ENCODE data around the gene NALF2. TPM values are rescaled to one million over a fixed set of nuclear protein-coding genes. Genes with fewer than 3 reads are reported as not detected.

NALF2 gene
- total RNA-seq, 4 donors from 2014 or later: 0.33 TPM; not detected in 3

GRCh38 chrX:69489625-69490024 lies 14.5 kb upstream of the NALF2 start:
- Histone ChIP-seq H3K36me3 (no peaks in the 10 kb centered on the region), H3K4me1 (no peaks in the 10 kb centered on the region), H3K27me3 (no peaks in the 10 kb centered on the region), H3K4me3 (no peak overlapping the region), H3K9me3 (no peaks in the 10 kb centered on the region), H3K27ac (no peak overlapping the region)
- DNase-seq (no peak), ATAC-seq (no peak)
- TF ChIP-seq POLR2A (IDR thresholded peaks at IDR 0.05): no peak
- TF ChIP-seq, protein P1, sequence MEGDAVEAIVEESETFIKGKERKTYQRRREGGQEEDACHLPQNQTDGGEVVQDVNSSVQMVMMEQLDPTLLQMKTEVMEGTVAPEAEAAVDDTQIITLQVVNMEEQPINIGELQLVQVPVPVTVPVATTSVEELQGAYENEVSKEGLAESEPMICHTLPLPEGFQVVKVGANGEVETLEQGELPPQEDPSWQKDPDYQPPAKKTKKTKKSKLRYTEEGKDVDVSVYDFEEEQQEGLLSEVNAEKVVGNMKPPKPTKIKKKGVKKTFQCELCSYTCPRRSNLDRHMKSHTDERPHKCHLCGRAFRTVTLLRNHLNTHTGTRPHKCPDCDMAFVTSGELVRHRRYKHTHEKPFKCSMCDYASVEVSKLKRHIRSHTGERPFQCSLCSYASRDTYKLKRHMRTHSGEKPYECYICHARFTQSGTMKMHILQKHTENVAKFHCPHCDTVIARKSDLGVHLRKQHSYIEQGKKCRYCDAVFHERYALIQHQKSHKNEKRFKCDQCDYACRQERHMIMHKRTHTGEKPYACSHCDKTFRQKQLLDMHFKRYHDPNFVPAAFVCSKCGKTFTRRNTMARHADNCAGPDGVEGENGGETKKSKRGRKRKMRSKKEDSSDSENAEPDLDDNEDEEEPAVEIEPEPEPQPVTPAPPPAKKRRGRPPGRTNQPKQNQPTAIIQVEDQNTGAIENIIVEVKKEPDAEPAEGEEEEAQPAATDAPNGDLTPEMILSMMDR (IDR thresholded peaks at IDR 0.05 in 4 of 5, conservative IDR thresholded peaks at IDR 0.05 in 1 of 5): no peak
- intact Hi-C loops (cut with DNase I; ENCODE audit: low total_unique reads) (no loop called here), in situ Hi-C loops (cut with MboI; ENCODE audit: low sequenced_read_pairs in 4 of 4) (loop anchor here in 1 of 4 donors (10.0 kb wide), 1 partner anchor 605 kb away; no protein-coding TSS in a partner anchor)

DNA sequence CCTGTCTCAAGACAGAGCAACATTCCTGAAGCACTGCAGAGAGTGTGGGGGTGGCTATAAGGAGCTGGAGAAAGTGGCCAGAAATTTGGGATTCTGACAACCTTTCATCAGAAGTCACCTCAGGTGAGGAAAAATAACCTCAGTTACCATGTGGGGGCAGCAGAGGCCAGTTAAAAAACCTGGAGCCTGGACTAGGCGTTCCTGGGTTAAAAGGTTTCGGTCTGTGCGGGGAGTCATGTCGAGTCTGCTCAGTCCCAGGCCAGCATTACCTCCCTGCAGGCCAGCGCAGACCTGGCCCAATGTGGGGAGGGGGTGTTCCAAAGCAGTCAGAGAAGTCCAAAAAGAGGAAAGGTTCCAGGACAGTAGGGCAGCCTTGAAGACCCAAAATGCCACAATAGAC lies 10.9 kb upstream of the NALF2 start:
- in situ Hi-C loops (cut with MboI; ENCODE audit: low sequenced_read_pairs in 4 of 4) (loop anchor here in 1 of 4 donors (10.0 kb wide), 1 partner anchor 602 kb away; no protein-coding TSS in a partner anchor), intact Hi-C loops (cut with DNase I; ENCODE audit: low total_unique reads) (loop anchor here (2.0 kb wide), 1 partner anchor 126 kb away; no protein-coding TSS in a partner anchor)
- Histone ChIP-seq H3K9me3 (no peaks in the 10 kb centered on the region), H3K27me3 (no peaks in the 10 kb centered on the region), H3K27ac (no peak overlapping the region), H3K36me3 (no peaks in the 10 kb centered on the region), H3K4me1 (no peaks in the 10 kb centered on the region), H3K4me3 (no peak overlapping the region)
- DNase-seq: no peak
- TF ChIP-seq POLR2A (IDR thresholded peaks at IDR 0.05): no peak
- TF ChIP-seq, protein P1 (IDR thresholded peaks at IDR 0.05 in 4 of 5, conservative IDR thresholded peaks at IDR 0.05 in 1 of 5): peak in 3 of 5 experiments; percentile 25 to 41 (median 41)
- no peak for ATAC-seq

DNA sequence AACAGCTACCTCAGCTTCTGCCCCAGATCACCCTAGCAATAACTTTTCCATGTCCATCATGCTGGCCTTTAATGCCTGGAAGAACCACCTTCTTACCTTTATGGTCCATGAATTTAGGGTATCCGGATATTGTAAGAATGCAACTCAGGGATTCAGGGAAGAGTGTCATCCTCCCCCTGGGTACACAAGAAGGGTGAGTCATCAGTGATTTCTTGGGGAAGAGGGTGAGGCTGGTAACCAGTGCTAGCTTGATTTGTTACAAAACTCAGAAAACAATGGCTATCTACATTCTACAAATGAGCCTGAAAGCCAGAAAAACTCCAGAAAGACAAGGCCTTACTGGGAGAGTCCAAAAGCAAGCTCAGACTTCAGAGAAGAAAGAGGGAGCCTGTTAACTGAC lies 10.4 kb upstream of the NALF2 start:
- Histone ChIP-seq H3K4me3 (no peak overlapping the region), H3K4me1 (no peaks in the 10 kb centered on the region), H3K27me3 (no peaks in the 10 kb centered on the region), H3K27ac (no peak overlapping the region), H3K36me3 (no peaks in the 10 kb centered on the region), H3K9me3 (no peaks in the 10 kb centered on the region)
- TF ChIP-seq, protein P1 (IDR thresholded peaks at IDR 0.05 in 4 of 5, conservative IDR thresholded peaks at IDR 0.05 in 1 of 5): no peak
- TF ChIP-seq POLR2A (IDR thresholded peaks at IDR 0.05): no peak
- no peak for ATAC-seq
- intact Hi-C loops (cut with DNase I; ENCODE audit: low total_unique reads): loop anchor here (2.0 kb wide), 1 partner anchor 125 kb away; no protein-coding TSS in a partner anchor
- in situ Hi-C loops (cut with MboI; ENCODE audit: low sequenced_read_pairs in 4 of 4): loop anchor here in 1 of 4 donors (10.0 kb wide), 1 partner anchor 601 kb away; no protein-coding TSS in a partner anchor
- no peak for DNase-seq

GRCh38 chrX:69496183-69496582 lies 7.9 kb upstream of the NALF2 start:
- intact Hi-C loops (cut with DNase I; ENCODE audit: low total_unique reads): no loop called here
- Histone ChIP-seq H3K36me3 (no peaks in the 10 kb centered on the region), H3K4me3 (no peak overlapping the region), H3K9me3 (no peaks in the 10 kb centered on the region), H3K27ac (no peak overlapping the region), H3K4me1 (no peaks in the 10 kb centered on the region), H3K27me3 (no peaks in the 10 kb centered on the region)
- in situ Hi-C loops (cut with MboI; ENCODE audit: low sequenced_read_pairs in 4 of 4): loop anchor here in 1 of 4 donors (10.0 kb wide), 1 partner anchor 599 kb away; no protein-coding TSS in a partner anchor
- no peak for TF ChIP-seq POLR2A (IDR thresholded peaks at IDR 0.05)
- TF ChIP-seq, protein P1 (IDR thresholded peaks at IDR 0.05 in 4 of 5, conservative IDR thresholded peaks at IDR 0.05 in 1 of 5): no peak
- ATAC-seq: no peak
- DNase-seq: no peak

DNA sequence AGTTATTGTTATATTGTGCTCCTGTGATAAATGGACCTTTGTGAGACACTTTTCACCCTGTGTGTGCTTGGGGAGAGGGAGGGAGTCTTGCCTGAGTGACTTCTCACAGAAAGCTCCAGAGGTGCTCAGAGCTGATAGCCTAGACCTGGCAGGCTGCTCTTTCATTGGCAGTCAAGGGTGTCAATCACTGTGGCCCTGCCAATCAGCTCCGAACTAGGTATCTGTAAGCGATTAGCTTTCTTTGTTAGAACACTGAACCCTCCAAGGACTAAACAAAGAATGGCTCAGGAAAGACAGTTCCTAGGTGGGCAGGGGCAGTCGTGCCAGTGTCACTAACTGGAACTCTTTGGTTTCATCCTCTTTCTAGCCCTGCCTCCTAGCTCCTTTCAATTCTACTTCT lies 2.7 kb upstream of the NALF2 start:
- no peak for ATAC-seq
- Histone ChIP-seq H3K4me1 (no peaks in the 10 kb centered on the region), H3K27me3 (peaks cover 0 to 17% (median 8%) of the 10 kb centered on the region in 3 donors), H3K9me3 (no peaks in the 10 kb centered on the region), H3K36me3 (no peaks in the 10 kb centered on the region), H3K4me3 (no peak overlapping the region), H3K27ac (no peak overlapping the region)
- in situ Hi-C loops (cut with MboI; ENCODE audit: low sequenced_read_pairs in 4 of 4) (no loop called here), intact Hi-C loops (cut with DNase I; ENCODE audit: low total_unique reads) (no loop called here)
- no peak for TF ChIP-seq POLR2A (IDR thresholded peaks at IDR 0.05)
- TF ChIP-seq, protein P1 (IDR thresholded peaks at IDR 0.05 in 4 of 5, conservative IDR thresholded peaks at IDR 0.05 in 1 of 5): no peak
- no peak for DNase-seq
